Measurements from ENCODE around the gene LHCGR.

- no peak for TF ChIP-seq POLR2AphosphoS5 (IDR thresholded peaks at IDR 0.05)
- no peak for TF ChIP-seq CTCF (IDR thresholded peaks at IDR 0.05; ENCODE audit: poor library complexity, severe bottlenecking)
These were observed 70.4 kb downstream of the LHCGR start for GRCh38 chr2:48685126-48685525.

Data from neural cell (in vitro differentiated cells).